IMR-90 (cell line): ENCODE data around the gene EBF3. TPM values are rescaled to one million over a fixed set of nuclear protein-coding genes. Genes with fewer than 3 reads are reported as not detected.

Source experiments
- ATAC-seq: fragments of 200-7000 bp; cut with Tn5 transposase; 2 replicates; pipeline ENCODE4 v1.9.1; 2020; ENCODE audit warnings: low read depth, mild to moderate bottlenecking, moderate library complexity
- BruUV-seq: library from RNA; stranded (reverse); fragments of 400-500 nt; replicated peaks from 2 replicates; lab custom pipeline; 2021; lab: Mats Ljungman, UMichigan
- CTCF ChIA-PET: fragments of 300-600 bp; formaldehyde crosslinking; extraction: SDS; loops from one replicate; lab custom pipeline; 2021; ENCODE audit warnings: antibody characterized with exemption; lab: Yijun Ruan, JAX
- POLR2A ChIA-PET: fragments of 300-600 bp; sonication (Branson Sonifier 250); formaldehyde crosslinking; loops from one replicate; lab custom pipeline; 2022; ENCODE audit warnings: antibody characterized with exemption; ENCODE audit not compliant: unreplicated experiment; lab: Charles Lee
- DNase-seq: peaks from one replicate; pipeline ENCODE4 v3.0.0; 2013
- H2AFZ ChIP-seq: replicated peaks from 2 replicates; pipeline ENCODE3; 2013; ENCODE audit warnings: low read length, mild to moderate bottlenecking; ENCODE audit not compliant: poor library complexity
- H2AK5ac ChIP-seq: 2 replicates; pipeline ENCODE4 v1.6.1; 2013; ENCODE audit warnings: low read depth, low read length, inconsistent platforms
- H2AK9ac ChIP-seq: replicated peaks from 2 replicates; pipeline ENCODE3; 2013; ENCODE audit warnings: mild to moderate bottlenecking, low read depth, low read length, moderate library complexity; ENCODE audit not compliant: poor library complexity
- H2BK120ac ChIP-seq: 2 replicates; pipeline ENCODE4 v1.6.1; 2013; ENCODE audit warnings: low read depth, low read length, inconsistent platforms
- H2BK15ac ChIP-seq: 3 replicates; pipeline ENCODE4 v1.6.1; 2013; ENCODE audit warnings: low read depth, low read length, inconsistent platforms
- H2BK20ac ChIP-seq: 2 replicates; pipeline ENCODE4 v1.6.1; 2013; ENCODE audit warnings: low read depth, mild to moderate bottlenecking, inconsistent platforms, low read length, moderate library complexity
- H2BK5ac ChIP-seq: 2 replicates; pipeline ENCODE4 v1.6.1; 2013; ENCODE audit warnings: mild to moderate bottlenecking, low read depth, low read length, inconsistent platforms; ENCODE audit not compliant: poor library complexity, severe bottlenecking
- H3K14ac ChIP-seq: replicated peaks from 2 replicates; pipeline ENCODE4 v1.6.1; 2013; ENCODE audit warnings: low read depth, low read length, inconsistent platforms
- H3K18ac ChIP-seq: 2 replicates; pipeline ENCODE4 v1.6.1; 2013; ENCODE audit warnings: low read depth, low read length, control low read depth
- H3K23ac ChIP-seq: 2 replicates; pipeline ENCODE4 v1.6.1; 2013; ENCODE audit warnings: low read depth, low read length, inconsistent platforms
- H3K27ac ChIP-seq: 2 replicates; pipeline ENCODE4 v1.5.1; 2013; ENCODE audit warnings: mild to moderate bottlenecking, control low read depth, low read length; ENCODE audit not compliant: insufficient read depth
- H3K27me3 ChIP-seq: 2 replicates; pipeline ENCODE4 v1.6.1; 2013; ENCODE audit warnings: low read length; ENCODE audit not compliant: control insufficient read depth, insufficient read depth
- H3K36me3 ChIP-seq: 2 replicates; pipeline ENCODE4 v1.6.1; 2013; ENCODE audit warnings: low read length, mixed read lengths; ENCODE audit not compliant: control insufficient read depth, insufficient read depth
- H3K4ac ChIP-seq: 2 replicates; pipeline ENCODE4 v1.6.1; 2013; ENCODE audit warnings: low read depth, low read length, inconsistent platforms
- H3K4me1 ChIP-seq: 2 replicates; pipeline ENCODE4 v1.6.1; 2013; ENCODE audit warnings: low read length, mixed read lengths; ENCODE audit not compliant: control insufficient read depth, insufficient read depth
- H3K4me2 ChIP-seq: 2 replicates; pipeline ENCODE4 v1.6.1; 2013; ENCODE audit warnings: low read depth, mild to moderate bottlenecking, control low read depth, low read length, moderate library complexity
- H3K4me3 ChIP-seq: 2 replicates; pipeline ENCODE4 v1.5.1; 2013; ENCODE audit warnings: low read depth, mild to moderate bottlenecking, control low read depth, low read length, moderate library complexity; ENCODE audit not compliant: insufficient read depth
- H3K56ac ChIP-seq: 2 replicates; pipeline ENCODE4 v1.6.1; 2013; ENCODE audit warnings: low read length, inconsistent platforms; ENCODE audit not compliant: insufficient read depth; ENCODE audit errors: extremely low read depth
- H3K79me1 ChIP-seq, 2 experiments: 2 replicates each; pipeline ENCODE4 v1.6.1; 2013; ENCODE audit warnings: low read length in 2 of 2, inconsistent platforms in 1 of 2, low read depth in 1 of 2
- H3K9ac ChIP-seq: 2 replicates; pipeline ENCODE4 v1.6.1; 2013; ENCODE audit warnings: low read depth, low read length, control low read depth
- H3K9me1 ChIP-seq: 2 replicates; pipeline ENCODE4 v1.6.1; 2013; ENCODE audit warnings: low read length, inconsistent platforms; ENCODE audit not compliant: insufficient read depth
- H3K9me3 ChIP-seq: 2 replicates; pipeline ENCODE4 v1.6.1; 2013; ENCODE audit warnings: low read length; ENCODE audit not compliant: control insufficient read depth, insufficient read depth
- H4K20me1 ChIP-seq: 2 replicates; pipeline ENCODE4 v1.6.1; 2013; ENCODE audit warnings: low read length, inconsistent platforms; ENCODE audit not compliant: insufficient read depth
- H4K5ac ChIP-seq: 2 replicates; pipeline ENCODE4 v1.6.1; 2013; ENCODE audit warnings: mild to moderate bottlenecking, low read depth, low read length, control low read depth
- H4K8ac ChIP-seq, 2 experiments: 2 replicates each; pipeline ENCODE4 v1.6.1; 2013; ENCODE audit warnings: low read depth in 2 of 2, low read length in 2 of 2, control low read depth in 1 of 2, inconsistent platforms in 1 of 2
- H4K91ac ChIP-seq: 2 replicates; pipeline ENCODE4 v1.6.1; 2013; ENCODE audit warnings: low read depth, low read length, inconsistent platforms; ENCODE audit not compliant: insufficient read depth
- CEBPB ChIP-seq: IDR thresholded peaks from 2 replicates; pipeline ENCODE4 v1.6.1; 2012; ENCODE audit warnings: low read depth, low read length, improper control_type of control experiment
- FOS ChIP-seq: fragments of 150-350 bp; IDR thresholded peaks from 2 replicates; pipeline ENCODE4 v1.6.1; 2016; ENCODE audit warnings: low read depth, low read length
- NFE2L2 ChIP-seq: fragments of 150-350 bp; IDR thresholded peaks from 2 replicates; pipeline ENCODE4 v1.6.1; 2016; ENCODE audit warnings: low read depth, mild to moderate bottlenecking, low read length
- RFX5 ChIP-seq: IDR thresholded peaks from 2 replicates; pipeline ENCODE4 v1.8.0; 2012; ENCODE audit warnings: low read depth, mild to moderate bottlenecking, low read length, moderate library complexity
- WGBS, 2 experiments: methylation state at CpG; one replicate each; pipeline versions ENCODE4 v1.1.5 to v1.1.7; 2013; ENCODE audit warnings: missing lambda C conversion rate in 2 of 2; ENCODE audit not compliant: insufficient read length in 1 of 2; ENCODE audit errors: extremely low coverage in 2 of 2; 5-methylcytosine and 5-hydroxymethylcytosine counted together
- dilution Hi-C: fragments of 300-500 bp; cut with HindIII; formaldehyde crosslinking; loops from one replicate; pipeline ENCODE4 v1.14.3; 2018; ENCODE audit warnings: low sequenced_read_pairs; ENCODE audit not compliant: unreplicated experiment
- in situ Hi-C: fragments of 300-500 bp; cut with MboI; formaldehyde crosslinking; loops from 3 replicates; pipeline ENCODE4 v1.14.3; 2019; ENCODE audit warnings: low sequenced_read_pairs, inconsistent platforms, mixed read lengths
- intact Hi-C: fragments of 100-400 bp; cut with micrococcal nuclease; formaldehyde crosslinking; loops from 2 replicates; pipeline ENCODE4 v1.10.0; 2022
- polyA plus RNA-seq, 3 experiments: library from polyadenylated mRNA; depleted of rRNA; stranded (reverse); fragments of >200 nt; gene quantifications; 2 replicates each; pipeline ENCODE4 v1.2.3, GENCODE V29; 2012; ENCODE audit warnings: low replicate concordance in 1 of 3
- total RNA-seq: library from RNA; depleted of rRNA; stranded (reverse); fragments of >200 nt; gene quantifications from 2 replicates; pipeline ENCODE4 v1.2.3, GENCODE V29; 2012

EBF3 gene
- total and polyA plus RNA-seq, 2 of the 4 experiments (the other 2 are of a cell fraction), result 0.36 to 0.70 TPM

GRCh38 chr10:130013335-130014262 is 49.5 kb upstream of the EBF3 start:
- Histone ChIP-seq H3K14ac (no peak overlapping the region), H2AK5ac (no peak overlapping the region), H2BK15ac (no peak overlapping the region), H3K9ac (no peak overlapping the region), H3K9me3 (no peaks in the 10 kb centered on the region; the same call in 1 of the 2 replicates), H3K9me1 (no peaks in the 10 kb centered on the region), H2AK9ac (no peak overlapping the region), H3K4me2 (no peak overlapping the region), H3K4me3 (no peak overlapping the region), H3K36me3 (no peaks in the 10 kb centered on the region), H3K79me1 (no peaks in the 10 kb centered on the region), H2BK120ac (no peak overlapping the region), H3K27ac (no peak overlapping the region), H3K18ac (no peak overlapping the region), H3K56ac (no peak overlapping the region), H4K8ac (no peak overlapping the region), H3K4me1 (no peaks in the 10 kb centered on the region), H2BK5ac (no peak overlapping the region), H3K23ac (no peak overlapping the region), H3K27me3 (no peaks in the 10 kb centered on the region), H4K91ac (no peak overlapping the region), H3K4ac (no peak overlapping the region), H2AFZ (no peak overlapping the region), H4K5ac (no peak overlapping the region), H4K20me1 (no peaks in the 10 kb centered on the region), H2BK20ac (no peak overlapping the region)
- dilution Hi-C loops (no loop called here), in situ Hi-C loops (no loop called here), intact Hi-C loops (no loop called here)
- no peak for TF ChIP-seq RFX5
- TF ChIP-seq CEBPB, result no peak
- TF ChIP-seq FOS, result no peak
- TF ChIP-seq NFE2L2, result no peak
- no peak for DNase-seq
- no TSS peak for BruUV-seq
- ChIA-PET POLR2A (no interaction called here), CTCF (no interaction called here)
- WGBS, 2 experiments, result 80% methylated on average over 11 of the region's 33 CpGs; no CpG with 5 or more reads in 1 of the 2 experiments
- no peak for ATAC-seq
